GM21447 (cell line): ENCODE measurements around the gene TNFRSF12A.

Source experiments
- ATAC-seq: cut with Tn5 transposase; IDR thresholded peaks from one replicate; pipeline ENCODE4 v1.9.1; 2021; ENCODE audit not compliant: unreplicated experiment

The TNFRSF12A gene, protein sequence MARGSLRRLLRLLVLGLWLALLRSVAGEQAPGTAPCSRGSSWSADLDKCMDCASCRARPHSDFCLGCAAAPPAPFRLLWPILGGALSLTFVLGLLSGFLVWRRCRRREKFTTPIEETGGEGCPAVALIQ

DNA sequence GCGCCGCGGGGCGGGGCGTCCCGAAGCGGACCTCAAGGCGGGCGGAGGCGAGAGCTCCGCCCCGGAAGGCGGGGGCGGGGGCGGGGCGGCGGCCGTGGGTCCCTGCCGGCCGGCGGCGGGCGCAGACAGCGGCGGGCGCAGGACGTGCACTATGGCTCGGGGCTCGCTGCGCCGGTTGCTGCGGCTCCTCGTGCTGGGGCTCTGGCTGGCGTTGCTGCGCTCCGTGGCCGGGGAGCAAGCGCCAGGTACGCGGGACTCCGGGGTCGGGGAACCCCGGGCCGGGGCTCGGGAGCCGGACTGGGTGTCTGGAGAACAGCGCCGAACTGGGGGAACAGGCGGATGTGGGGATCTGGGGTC, at the start of gene TNFRSF12A:
Gene TNFRSF12A, plus strand, starts transcription at position 122 of the 357 bp plus-strand sequence. Its CDS starts 30 bp downstream, at position 152.
- ATAC-seq, result no peak

DNA sequence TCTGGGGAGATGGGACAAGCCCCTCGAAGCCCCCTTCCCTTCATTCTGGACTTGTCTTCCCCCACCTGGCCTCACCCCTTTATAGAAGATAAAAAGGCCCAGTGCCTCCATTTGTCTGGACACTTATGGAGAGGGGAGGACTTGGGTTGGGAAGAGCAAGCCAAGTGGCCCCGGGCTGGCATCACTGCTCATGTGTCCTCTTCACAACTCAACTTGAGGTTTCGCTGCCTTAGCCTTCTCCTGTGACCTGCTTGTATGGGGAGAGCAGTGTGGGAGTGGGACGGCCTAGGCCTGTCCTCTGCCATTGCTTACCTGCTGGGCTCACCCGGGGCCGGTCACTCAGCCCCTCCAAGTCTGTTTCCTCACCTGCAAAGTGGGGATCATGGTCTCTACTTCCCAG, 49.6 kb upstream of the TNFRSF12A start:
- no peak for ATAC-seq

DNA sequence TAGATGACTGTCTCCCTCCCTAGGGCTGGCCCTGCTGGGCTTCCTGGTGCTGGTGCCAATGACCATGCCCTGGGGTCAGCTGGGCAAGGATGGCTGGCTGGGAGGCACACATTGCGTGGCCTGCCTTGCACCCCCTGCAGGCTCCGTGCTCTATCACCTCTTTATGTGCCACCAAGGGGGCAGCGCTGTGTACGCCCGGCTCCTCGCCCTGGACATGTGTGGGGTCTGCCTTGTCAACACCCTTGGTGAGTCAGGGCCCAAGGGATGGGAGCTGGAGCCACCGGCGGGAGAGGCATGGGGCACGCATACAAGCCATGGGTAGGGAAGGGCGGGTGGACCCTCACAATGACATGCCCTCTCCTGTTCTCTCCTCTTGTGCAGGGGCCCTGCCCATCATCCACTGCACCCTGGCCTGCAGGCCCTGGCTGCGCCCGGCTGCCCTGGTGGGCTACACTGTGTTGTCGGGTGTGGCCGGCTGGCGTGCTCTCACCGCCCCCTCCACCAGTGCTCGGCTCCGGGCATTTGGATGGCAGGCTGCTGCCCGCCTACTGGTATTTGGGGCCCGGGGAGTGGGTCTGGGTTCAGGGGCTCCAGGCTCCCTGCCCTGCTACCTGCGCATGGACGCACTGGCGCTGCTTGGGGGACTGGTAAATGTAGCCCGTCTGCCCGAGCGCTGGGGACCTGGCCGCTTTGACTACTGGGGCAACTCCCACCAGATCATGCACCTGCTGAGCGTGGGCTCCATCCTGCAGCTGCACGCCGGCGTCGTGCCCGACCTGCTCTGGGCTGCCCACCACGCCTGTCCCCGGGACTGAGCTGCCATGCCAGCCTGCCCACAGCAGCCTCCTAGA, 48.8 kb upstream of the TNFRSF12A start:
- no peak for ATAC-seq

DNA sequence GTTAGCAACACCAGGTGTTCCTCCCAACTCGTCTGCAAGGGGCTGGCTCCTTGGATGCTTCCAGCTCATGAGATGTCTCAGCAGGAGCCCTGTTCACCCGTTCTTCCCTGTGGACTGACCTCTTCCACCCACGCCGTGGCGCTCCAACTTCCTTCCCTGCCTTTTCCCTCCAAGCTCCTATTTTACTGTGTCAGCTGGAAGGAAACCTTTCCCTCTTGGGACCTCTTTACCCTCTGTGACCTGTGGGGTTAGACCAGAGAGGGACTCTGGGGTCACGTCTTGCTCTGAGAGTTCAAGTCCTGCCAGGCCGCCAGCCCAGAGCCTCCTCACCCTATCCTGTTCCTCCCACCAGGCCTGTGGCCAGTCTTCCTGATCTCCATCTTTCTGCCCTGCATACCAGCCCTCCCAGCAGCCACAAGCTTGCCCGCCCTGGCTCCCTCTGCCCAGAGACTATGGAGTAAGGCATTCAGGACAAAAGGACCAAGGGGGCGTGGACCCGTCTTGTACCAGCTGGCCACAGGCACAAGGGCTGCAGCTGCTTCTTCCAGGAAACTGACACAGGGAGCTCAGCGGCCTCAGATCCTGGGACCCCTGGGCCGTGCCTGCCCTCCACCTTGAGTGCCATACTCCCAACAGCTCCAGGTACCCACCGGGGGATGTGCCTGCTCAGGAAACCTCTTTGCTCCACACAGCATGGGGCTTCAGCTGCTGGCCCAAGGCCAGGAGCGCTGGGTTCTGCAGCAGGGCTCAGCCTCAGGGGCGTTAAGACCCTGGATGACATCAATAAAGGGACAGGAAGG, 48.0 kb upstream of the TNFRSF12A start:
- no peak for ATAC-seq

DNA sequence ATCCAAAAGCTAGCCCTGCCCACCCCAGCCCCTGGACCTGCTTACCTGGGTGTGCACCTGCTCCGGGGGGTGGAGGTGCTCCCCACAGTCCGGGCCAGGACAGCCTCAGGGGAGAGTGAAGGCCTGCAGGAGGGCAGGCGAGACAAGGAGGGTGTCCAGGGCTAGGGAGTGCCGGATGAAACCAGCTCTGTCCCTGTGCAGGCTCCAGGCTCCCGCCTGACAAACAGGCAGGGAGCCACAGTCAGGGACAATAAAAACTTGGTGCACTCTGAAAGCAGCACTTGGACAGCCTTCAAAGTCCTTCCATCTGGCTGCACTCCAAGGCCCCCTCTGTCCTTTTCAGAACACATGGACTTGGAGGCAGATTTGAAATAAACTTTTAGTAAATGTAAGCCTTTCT, 47.1 kb upstream of the TNFRSF12A start:
- no peak for ATAC-seq

DNA sequence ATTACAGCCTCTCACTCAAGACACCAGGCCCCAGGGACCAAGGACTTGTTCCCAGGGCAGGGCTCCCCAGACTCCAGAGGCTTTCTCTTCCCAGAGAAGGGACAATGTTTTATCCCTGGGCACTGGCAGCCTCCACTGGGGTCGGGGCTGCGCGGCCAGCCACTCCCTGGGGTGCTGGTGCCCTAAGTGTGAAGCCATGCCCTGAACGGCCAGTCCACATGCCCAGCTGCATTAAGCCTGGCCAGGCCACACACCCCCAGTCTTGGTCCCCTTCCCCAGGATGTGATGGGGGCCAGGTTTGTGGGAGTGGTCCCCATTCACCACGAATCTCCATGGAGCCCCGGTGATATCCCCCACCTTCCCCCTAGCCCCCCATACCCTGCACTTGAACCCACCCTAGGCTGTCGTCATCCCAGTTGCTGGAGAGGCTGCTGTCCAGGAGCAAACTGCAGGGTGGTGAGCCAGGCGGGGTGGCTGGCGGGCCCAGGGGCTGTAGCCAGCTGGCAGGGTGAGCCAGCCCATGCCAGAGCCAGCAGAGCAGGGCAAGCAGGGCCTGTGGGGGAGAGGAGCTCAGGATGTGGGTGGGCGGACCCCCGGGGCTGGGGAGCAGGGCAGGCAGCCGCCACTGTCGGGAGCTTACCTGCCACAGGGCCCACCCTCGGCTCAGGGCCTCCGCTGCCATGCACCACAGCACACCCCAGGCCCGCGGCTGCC, 46.4 kb upstream of the TNFRSF12A start:
- no peak for ATAC-seq

DNA sequence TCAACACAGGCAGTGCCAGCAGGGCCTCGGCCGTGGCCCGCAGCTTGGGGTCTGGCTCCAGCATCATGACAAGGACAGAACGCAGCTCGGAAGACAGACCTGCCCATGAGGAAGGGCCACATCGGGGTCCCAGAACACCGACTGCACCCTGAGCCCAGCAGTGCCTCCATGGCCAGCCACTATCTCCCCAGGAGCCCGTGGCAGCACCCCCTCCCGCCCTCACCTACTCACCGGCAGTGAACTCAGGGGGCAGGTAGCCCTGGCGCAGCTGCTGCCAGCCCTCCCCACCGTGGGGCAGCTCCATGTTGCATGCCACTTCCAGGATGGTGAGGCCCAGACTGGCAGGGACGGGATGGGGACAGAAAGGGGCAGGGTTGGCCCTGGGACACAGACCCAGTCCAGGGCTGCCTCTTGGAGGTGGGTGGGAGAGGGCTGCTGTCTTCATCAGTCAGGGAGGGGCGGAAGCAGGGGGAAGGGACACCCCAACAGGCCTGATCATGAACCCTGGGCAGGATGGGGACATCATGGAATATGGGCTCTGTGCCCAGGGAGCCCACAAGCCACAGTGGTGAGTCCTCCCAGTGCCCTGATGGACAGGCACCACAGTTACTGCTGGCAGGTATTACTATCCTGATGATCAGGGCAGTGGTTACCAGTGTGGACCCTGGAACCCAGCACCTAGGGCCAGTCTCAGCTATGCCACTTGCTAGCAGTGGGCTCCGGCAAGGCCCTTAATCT, 45.7 kb upstream of the TNFRSF12A start:
- no peak for ATAC-seq

DNA sequence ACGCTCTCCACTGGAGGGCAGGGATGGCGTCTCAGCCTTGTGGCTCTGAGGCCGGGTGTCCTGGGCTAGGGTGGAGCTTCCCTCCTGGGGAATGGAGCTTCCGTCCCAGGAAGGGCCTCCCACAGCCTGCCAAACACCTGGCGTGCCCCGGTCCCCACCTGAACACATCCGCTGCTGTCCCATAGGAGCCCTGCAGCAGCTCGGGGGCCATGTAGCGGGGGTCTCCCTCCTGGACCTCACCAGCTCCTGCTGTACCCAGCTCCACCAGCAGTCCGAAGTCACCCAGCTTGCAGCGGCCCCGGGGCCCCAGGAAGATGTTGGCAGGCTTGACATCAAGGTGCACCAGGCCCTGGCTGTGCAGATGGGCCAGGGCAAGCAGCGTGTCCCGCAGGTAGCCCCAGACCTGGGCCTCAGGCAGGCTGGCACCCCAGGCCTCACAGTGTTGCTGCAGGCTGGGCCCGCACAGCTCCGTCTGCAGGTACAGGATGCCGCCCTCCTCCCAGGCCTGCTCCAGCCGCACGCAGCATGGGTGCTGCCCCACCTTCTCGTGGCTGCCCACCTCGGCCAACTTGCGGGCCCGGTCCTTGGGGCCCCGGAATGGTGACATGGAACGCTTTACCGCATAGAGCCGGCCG, 44.9 kb upstream of the TNFRSF12A start:
- ATAC-seq, result no peak

DNA sequence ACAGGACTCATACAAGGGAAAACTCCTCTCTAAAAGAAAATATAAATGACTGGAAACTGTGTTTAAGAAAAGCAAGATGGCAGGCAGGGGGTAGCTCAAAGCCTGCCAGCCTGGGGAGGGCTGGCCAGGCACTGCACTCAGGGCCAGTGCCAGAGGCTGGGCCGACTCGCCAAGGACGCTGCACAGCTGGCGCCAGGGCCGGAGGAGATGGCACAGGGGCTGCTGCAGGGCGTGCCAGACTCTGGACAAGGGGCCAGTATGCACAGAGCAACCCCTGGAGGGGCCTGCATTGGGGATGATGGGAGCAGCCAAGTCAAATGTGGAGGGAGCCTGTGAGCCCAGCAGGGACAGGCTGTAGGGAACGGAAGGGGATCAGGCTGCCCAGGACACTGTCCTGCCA, 44.0 kb upstream of the TNFRSF12A start:
- no peak for ATAC-seq

DNA sequence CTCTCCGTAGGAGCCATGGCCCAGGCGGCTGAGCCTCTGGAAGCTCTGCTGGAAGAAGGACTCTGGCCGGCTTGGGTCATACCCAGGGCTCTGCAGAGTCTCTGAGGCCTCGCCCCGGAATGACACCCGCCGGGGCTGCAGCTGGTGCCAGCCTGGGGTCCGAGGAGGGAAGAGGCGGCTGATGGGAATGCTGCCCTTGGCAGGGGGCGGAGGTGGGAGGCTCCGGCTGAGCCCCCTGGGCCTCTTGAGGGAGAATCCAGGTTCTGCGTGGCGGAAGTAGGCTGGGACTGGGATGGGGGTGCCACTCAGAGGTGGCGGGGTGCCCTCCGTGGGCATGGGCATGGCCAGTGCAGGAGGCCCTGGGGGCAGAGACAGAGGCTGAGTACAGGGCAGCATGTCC, 43.5 kb upstream of the TNFRSF12A start:
- no peak for ATAC-seq

DNA sequence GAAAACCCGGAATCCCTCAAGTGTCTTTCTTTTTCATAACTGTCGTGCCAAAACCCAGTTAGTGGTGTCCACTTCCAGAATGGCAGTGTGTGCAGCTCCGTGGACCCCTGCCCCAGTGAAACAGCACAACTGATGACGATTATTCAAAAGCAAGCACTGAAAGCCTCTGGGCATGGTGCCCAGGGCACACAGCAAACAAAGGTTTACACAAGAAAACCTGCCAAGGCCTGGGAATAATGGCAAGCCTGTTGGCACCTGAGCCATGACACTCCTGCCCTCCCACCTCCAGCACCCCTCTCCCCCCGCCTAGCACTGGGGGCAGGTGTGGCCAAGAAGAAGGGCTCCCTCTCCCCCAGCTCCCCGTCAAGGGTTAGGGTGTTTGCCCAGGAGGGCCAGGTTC, 42.7 kb upstream of the TNFRSF12A start:
- ATAC-seq, result no peak

DNA sequence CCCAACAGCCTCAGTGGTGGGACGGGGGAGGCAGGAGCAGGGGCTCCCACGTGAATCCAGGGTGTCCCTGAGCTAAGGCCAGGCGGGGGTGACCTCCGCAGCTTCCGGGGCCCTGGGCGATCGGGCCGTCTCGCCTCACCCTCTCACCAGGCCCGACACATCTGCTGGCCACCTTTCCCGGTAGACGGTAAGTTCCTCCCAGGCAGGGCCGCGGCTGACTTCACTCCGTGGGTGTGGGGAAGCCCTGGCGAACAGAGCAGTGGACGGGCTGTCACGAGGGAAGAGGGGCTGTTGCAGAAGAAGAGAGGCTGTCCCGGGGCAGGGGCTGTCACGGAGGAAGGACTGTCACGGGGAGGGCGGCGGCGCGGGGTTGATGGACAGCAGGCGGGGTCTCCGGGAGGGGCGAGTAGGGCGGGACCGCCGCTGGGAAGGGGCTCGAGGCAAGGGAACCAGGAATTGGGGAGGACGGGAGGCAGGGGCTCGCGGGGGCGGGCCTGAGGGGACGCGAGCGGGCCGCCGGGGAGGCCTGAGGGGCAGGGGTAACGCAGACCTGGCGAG, 40.4 kb upstream of the TNFRSF12A start:
- peak; percentile 8 for ATAC-seq

DNA sequence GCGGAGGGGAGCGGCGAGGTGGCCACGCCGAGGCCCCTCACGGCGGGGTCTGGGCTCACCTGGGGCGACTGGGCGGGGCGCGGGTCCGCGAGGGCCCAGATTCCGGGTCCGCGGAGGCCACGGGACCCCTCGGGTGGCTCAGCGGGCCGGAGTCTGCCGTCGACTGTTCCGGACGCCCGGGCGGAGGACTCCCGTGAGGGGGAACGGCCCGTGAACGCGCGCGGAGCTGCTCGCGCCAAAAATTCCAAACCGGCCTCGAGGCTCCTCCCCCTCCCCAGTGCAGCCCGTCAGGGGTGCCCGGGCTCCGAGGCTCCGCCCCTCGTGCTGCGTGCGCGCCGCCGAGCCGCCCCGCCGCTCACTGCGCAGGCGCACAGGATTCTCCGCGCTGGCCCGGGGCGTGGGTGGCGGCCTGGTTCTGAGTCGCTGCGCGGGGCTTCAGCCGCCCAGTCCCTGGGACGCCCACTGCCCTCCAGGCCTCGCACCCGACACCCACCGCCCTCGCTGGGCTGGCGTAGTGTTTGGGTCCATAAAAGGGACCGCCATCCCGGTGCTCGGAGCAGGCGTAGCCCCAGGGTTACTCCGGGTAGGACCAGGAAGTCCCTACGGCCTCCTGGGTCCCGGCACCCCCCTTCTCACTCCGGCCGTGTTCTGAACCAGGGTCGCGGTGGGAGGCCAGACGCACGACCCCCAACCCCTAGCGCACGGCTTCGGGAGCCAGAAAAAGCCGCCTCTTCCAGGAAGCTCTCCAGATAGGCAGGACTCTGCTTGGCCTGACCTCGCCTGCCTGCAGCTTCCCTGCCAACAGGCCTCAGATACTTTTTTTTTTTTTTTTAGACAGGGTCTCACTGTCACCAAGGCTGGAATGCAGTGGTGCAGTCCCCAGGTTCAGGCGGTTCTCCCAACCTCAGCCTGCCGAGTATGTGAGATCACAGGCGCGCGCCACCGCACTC, 39.7 kb upstream of the TNFRSF12A start, which contains the start of gene PKMYT1:
Gene PKMYT1, minus strand, starts transcription at position 220 of the 950 bp plus-strand sequence. CDS start 789 bp downstream, outside the sequence.
- ATAC-seq, result peak; percentile 59

DNA sequence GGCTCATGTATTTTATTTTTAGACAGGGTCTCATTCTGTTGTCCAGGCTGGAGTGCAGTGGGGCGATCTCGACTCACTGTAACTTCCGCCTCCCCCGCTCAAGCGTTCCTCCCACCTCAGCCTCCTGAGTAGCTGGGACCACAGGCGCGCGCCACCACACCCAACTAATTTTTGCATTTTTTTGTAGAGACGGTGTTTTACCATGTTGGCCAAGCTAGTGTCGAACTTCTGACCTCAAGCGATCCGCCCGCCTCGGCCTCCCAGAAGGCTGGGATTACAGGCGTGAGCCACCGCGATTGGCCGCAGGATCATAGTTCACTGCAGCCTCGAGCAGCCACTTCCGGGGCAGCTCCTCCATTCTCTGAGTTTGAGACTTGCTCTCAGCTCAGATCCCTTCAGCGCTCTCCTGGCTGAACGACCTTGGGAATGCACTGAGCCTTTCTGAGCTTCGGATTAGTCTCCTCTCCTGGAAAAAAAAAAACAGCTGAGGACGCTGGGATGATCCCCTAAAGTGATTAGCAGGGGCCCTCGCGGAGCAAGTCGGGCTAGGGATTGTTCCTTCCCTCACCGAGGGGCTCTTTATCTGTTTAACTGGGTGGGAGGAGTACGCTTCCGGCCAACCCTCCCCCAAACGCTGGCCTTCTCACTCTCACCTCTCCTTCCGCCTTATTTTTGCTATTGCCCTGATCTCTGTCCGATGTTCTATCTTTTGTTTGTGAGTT, 38.8 kb upstream of the TNFRSF12A start:
- ATAC-seq, result no peak

DNA sequence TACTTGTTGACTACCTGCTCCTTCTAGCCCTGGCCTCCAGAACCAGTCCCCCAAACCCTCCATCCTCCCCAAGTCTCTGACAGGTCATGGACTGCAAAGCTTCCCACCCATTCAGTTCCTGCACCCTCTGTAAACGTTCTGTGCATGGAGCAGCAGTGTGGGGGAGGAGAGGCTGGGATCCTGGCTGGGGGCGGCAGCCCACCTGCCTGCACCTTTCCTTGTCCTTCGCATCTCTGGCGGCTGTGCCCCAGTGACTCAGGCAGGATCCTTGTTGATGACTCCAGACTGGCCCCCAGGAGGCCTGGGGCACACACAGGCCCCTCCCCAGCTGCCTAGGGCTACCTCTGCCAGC, 38.3 kb upstream of the TNFRSF12A start:
- ATAC-seq, result no peak

DNA sequence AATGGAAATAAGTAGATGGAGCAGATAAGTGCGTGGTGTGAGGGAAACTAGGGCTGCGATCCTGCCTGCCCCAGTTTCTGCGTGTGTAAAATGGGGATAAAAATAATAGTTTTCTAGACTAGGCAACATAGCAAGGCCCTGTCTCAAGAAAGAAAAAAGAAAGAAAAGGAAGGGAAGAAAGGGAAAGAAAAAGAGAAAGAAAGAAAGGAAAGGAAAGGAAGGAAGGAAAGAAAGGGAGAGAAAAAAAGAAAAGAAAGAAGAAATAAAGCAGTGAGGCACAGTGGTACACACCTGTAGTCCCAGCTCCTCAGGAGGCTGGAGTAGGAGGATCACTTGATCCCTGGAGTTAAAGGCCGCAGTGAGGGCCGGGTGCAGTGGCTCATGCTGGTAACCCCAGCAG, 37.8 kb upstream of the TNFRSF12A start:
- no peak for ATAC-seq

DNA sequence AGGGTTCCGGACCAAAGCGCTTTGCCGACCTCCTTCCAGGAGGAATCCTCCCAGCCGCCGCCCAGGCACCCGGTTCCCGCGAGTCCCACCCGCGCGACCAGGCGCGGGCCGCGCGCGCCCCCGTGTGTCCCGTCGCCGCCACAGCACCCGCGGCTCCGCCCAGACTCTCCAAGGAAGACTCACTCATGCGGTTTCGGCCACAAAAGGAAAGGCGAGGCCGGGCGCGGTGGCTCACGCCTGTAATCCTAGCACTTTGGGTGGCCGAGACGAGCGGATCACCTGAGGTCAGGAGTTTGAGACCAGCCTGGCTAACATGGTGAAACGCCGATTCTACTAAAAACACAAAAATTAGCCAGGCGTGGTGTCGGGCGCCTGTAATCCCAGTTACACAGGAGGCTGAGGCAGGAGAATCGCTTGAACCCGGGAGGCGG, 36.4 kb upstream of the TNFRSF12A start:
- no peak for ATAC-seq

DNA sequence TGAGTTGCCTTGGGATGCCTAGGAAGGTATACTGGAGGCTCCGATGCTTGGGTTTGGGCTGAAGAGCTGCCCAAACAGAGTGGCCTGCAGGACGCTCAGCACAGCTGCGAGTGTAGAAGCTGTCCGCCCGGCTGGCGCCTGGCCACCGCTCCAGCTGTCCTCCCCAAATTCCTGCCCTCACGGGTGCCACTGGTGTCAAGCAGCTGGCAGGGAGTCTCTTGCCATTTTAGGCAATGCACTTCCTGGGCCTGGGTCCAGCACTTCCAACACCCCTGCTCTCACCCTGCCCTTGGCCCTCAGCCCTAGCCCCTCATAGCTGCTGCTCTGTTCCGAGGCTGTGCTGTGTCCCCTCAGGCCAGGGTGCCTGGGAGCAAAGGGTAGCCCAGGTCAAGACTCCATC, 34.7 kb upstream of the TNFRSF12A start:
- ATAC-seq, result no peak
